ENCODE results near the gene BAIAP2. TPM values are rescaled to one million over a fixed set of nuclear protein-coding genes. Genes with fewer than 3 reads are reported as not detected.

BAIAP2 gene
- total RNA-seq, 4 donors from 2014 or later, result 35.8 to 86.8 (median 42.1) TPM

DNA sequence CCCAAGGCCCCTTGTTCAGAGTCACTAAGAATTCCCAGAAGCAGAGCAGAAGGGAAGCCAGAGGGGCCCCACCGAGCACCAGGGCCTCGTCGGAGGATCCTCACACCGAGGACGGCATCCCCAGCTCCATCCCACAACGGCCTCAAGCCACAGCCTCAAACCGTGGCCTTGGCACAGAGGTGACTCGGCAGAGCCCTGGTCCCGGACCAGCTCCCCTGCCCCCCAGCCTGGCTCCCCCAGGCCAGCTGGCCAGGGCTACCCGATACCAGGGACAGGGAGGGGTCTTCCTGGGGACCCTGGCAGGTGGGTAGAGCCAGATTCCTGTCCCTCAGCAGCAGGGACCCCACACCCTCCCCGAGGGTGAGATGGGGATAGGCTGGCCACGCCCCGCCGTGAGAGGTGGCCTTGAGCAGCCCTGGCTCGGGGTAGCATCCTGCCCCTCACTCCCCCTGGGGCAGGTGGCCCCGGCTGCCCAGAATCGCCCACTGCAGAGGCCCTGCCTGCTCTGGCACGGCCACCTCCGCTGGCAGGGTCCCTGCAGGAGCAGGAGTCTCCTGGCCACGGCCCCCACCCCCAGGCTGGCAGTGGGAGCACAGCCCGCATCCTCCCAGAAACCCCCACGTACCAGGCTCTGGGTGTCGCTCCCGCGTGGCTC, 124.8 kb downstream of the BAIAP2 start:
- intact Hi-C loops (cut with DNase I), result no loop called here
- WGBS, 2 donors, result 60 to 86% methylated on average over 1 to 7 of the region's 25 CpGs
- no peaks in the 10 kb centered on the region for H3K4me1 ChIP-seq
- TF ChIP-seq POLR2A (IDR thresholded peaks at IDR 0.05), result no peak
- TF ChIP-seq CTCF (IDR thresholded peaks at IDR 0.05), result no peak
- no peak for DNase-seq
- peak overlapping the region in 1 of 3 donors; percentile 30 for H3K27ac ChIP-seq
- H3K27me3 ChIP-seq, result no peaks in the 10 kb centered on the region
- H3K36me3 ChIP-seq, result no peaks in the 10 kb centered on the region
- no peaks in the 10 kb centered on the region for H3K9me3 ChIP-seq
- H3K4me3 ChIP-seq (replicated peaks in 1 of 3), result no peak overlapping the region

- Histone ChIP-seq H3K4me1 (peaks cover 2 to 4% of the 10 kb centered on the region in 2 donors), H3K4me3 (replicated peaks in 1 of 3) (no peak overlapping the region)
- 59 to 89% methylated on average over 3 to 18 of the region's 28 CpGs for WGBS, 2 donors
Observed at GRCh38 chr17:81160306-81160705, 125.4 kb downstream of the BAIAP2 start.

DNA sequence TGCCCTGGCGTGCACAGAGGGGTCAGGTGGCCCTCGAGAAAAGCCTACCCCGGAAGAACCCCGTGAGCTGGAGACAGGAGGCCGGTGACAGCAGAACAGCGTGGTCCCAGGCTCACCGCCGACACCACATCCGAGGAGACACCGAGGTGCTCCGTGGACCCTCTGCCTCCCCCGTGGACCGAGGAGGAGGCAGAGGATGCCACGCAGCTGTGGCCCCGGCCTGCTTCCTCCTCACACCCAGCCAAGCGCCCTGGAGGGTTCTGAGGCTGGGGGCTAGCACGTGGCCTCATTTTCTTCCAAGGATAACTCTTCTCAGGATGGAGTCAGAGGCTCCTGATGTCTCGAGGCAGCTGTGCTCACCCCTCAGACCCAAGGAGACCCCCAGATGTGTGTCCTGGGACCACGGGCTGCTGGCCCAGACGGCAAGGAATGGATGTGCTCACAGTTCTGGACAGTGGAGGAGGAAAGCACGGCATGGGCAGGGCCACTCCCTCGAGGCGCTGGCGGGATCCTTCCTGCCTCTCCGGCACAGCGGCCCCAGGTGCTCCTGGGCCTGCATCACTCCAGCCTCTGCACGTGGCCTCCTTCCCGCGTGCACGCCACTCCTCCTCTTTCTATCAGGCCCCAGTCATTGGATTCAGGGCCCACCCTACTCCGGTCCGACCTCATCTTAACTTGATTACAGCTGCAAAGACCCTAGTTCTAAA, 125.9 kb downstream of the BAIAP2 start:
- no peak for DNase-seq
- H3K27ac ChIP-seq, result peak overlapping the region in 1 of 3 donors; percentile 30
- 75 to 83% methylated on average over 21 to 29 of the region's 32 CpGs for WGBS, 2 donors
- H3K9me3 ChIP-seq, result no peaks in the 10 kb centered on the region
- intact Hi-C loops (cut with DNase I), result no loop called here
- H3K27me3 ChIP-seq, result no peaks in the 10 kb centered on the region
- no peak overlapping the region for H3K4me3 ChIP-seq (replicated peaks in 1 of 3)
- TF ChIP-seq CTCF (IDR thresholded peaks at IDR 0.05) (no peak), POLR2A (IDR thresholded peaks at IDR 0.05) (no peak)
- H3K4me1 ChIP-seq, result peaks cover 6 to 9% of the 10 kb centered on the region in 2 donors
- no peaks in the 10 kb centered on the region for H3K36me3 ChIP-seq

More at GRCh38 chr17:81160306-81160705, 125.4 kb downstream of the BAIAP2 start:
- intact Hi-C loops (cut with DNase I), result no loop called here
- TF ChIP-seq CTCF (IDR thresholded peaks at IDR 0.05) (no peak), POLR2A (IDR thresholded peaks at IDR 0.05) (no peak)
- Histone ChIP-seq H3K27me3 (no peaks in the 10 kb centered on the region), H3K9me3 (no peaks in the 10 kb centered on the region), H3K27ac (peak overlapping the region in 1 of 3 donors; percentile 30), H3K36me3 (no peaks in the 10 kb centered on the region)
- peak in 1 of 2 donors; percentile 10 for DNase-seq

DNA sequence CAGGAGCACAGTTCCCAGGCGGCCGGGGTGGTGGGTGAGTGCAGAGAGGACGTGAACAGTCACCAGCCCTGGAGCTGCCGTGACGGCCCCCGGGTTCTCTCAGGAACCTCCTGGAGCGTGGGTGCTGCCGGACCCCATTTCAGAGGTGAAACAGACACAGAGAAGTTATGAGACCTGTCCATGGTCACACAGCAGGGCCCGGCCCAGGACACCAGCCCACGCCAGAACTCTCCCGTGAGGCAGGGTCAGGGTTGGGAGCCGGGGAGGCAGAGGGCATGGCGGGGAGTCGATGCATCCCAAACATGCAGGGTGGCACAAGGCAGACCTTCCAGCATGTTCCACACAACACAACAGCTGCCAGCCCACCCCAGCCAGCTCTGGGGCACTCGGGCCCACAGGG, 126.6 kb downstream of the BAIAP2 start:
- intact Hi-C loops (cut with DNase I), result no loop called here
- no peak overlapping the region for H3K4me3 ChIP-seq (replicated peaks in 1 of 3)
- peaks cover 7 to 11% of the 10 kb centered on the region in 2 donors for H3K4me1 ChIP-seq
- TF ChIP-seq CTCF (IDR thresholded peaks at IDR 0.05) (no peak), POLR2A (IDR thresholded peaks at IDR 0.05) (no peak)
- H3K9me3 ChIP-seq, result no peaks in the 10 kb centered on the region
- DNase-seq, result no peak
- H3K36me3 ChIP-seq, result no peaks in the 10 kb centered on the region
- WGBS, 2 donors, result 91 to 96% methylated on average over 15 of the region's 15 CpGs
- no peaks in the 10 kb centered on the region for H3K27me3 ChIP-seq
- no peak overlapping the region for H3K27ac ChIP-seq

DNA sequence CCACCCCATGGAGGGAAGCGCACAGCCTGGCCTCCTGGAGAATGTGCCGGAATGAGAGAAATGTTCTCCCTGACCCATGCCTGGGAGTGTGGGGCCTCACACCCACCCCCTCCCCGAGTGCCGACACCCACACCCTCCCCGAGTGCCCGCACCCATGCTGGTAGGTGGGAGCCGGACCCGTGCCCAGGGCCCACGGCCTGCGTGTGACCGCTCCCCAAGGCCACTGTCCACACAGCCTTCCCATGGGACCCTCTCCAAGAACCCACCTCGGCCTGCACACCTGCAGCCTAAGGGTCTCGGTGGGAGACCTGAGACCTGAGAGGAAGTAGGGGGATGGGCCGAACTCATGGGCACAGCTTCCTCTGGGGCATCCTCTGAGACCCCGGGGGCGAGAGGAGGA, 127.0 kb downstream of the BAIAP2 start:
- TF ChIP-seq CTCF (IDR thresholded peaks at IDR 0.05) (no peak), POLR2A (IDR thresholded peaks at IDR 0.05) (no peak)

More for the DNA sequence above, 127.0 kb downstream of the BAIAP2 start:
- WGBS, 2 donors, result 82 to 93% methylated on average over 3 to 8 of the region's 16 CpGs
- Histone ChIP-seq H3K4me1 (peaks cover 10 to 14% of the 10 kb centered on the region in 2 donors), H3K27ac (no peak overlapping the region), H3K4me3 (replicated peaks in 1 of 3) (no peak overlapping the region), H3K36me3 (no peaks in the 10 kb centered on the region), H3K27me3 (no peaks in the 10 kb centered on the region), H3K9me3 (no peaks in the 10 kb centered on the region)
- intact Hi-C loops (cut with DNase I), result no loop called here
- DNase-seq, result no peak

Data from thyroid gland (tissue), 4 donors.